Activated B cell treated with CpG ODN at 0.5 μM for 24 hours (primary cell): ENCODE results near the gene APOBEC3B. TPM values are rescaled to one million over a fixed set of nuclear protein-coding genes. Genes with fewer than 3 reads are reported as not detected.
"Not testable (repeated sequence)": the region's sequence is repeated elsewhere in the genome, so short reads cannot be mapped to it uniquely, and the experiment has no call there.

Experiments
- ATAC-seq: fragments of 200-7000 bp; cut with Tn5 transposase; one replicate; pipeline ENCODE4 v1.10.0; 2021; ENCODE audit warnings: low read depth, mild to moderate bottlenecking, moderate library complexity
- CTCF ChIA-PET: fragments of 350-600 bp; sonication (Branson Sonifier 250); formaldehyde crosslinking; loops from one replicate; lab custom pipeline; 2021; ENCODE audit warnings: antibody characterized with exemption; lab: Charles Lee
- POLR2A ChIA-PET: fragments of 350-600 bp; sonication (Branson Sonifier 250); formaldehyde crosslinking; loops from one replicate; lab custom pipeline; 2021; ENCODE audit warnings: antibody characterized with exemption; lab: Charles Lee
- DNase-seq: peaks from one replicate; pipeline ENCODE4 v3.0.0; 2022
- H3K27ac Mint-ChIP-seq: one replicate; pipeline ENCODE4 v1.8.0; 2020; ENCODE audit warnings: mixed read lengths
- H3K27me3 Mint-ChIP-seq: one replicate; pipeline ENCODE4 v1.8.0; 2021; ENCODE audit warnings: mixed read lengths
- H3K36me3 Mint-ChIP-seq: one replicate; pipeline ENCODE4 v1.8.0; 2021; ENCODE audit warnings: low read depth, mixed read lengths
- H3K4me1 Mint-ChIP-seq: one replicate; pipeline ENCODE4 v1.8.0; 2021; ENCODE audit warnings: mixed read lengths
- H3K4me3 Mint-ChIP-seq: one replicate; pipeline ENCODE4 v1.8.0; 2020; ENCODE audit warnings: mild to moderate bottlenecking, mixed read lengths
- H3K9me3 Mint-ChIP-seq: one replicate; pipeline ENCODE4 v1.8.0; 2020; ENCODE audit warnings: mixed read lengths
- intact Hi-C: fragments of 100-400 bp; cut with micrococcal nuclease; formaldehyde crosslinking; loops from one replicate; pipeline ENCODE4 v1.15.1; 2024
- total RNA-seq: library from RNA; stranded (reverse); gene quantifications from 2 replicates; pipeline ENCODE4 v1.2.3, GENCODE V29; 2022
- TF ChIP-seq, protein P1 (sequence below): fragments of 200-600 bp; IDR thresholded peaks from one replicate; pipeline ENCODE4 v1.8.0; 2022; ENCODE audit warnings: antibody characterized with exemption, mild to moderate bottlenecking

APOBEC3B gene
- total RNA-seq, 1 donor from 2014 or later, result 8.0 TPM

DNA sequence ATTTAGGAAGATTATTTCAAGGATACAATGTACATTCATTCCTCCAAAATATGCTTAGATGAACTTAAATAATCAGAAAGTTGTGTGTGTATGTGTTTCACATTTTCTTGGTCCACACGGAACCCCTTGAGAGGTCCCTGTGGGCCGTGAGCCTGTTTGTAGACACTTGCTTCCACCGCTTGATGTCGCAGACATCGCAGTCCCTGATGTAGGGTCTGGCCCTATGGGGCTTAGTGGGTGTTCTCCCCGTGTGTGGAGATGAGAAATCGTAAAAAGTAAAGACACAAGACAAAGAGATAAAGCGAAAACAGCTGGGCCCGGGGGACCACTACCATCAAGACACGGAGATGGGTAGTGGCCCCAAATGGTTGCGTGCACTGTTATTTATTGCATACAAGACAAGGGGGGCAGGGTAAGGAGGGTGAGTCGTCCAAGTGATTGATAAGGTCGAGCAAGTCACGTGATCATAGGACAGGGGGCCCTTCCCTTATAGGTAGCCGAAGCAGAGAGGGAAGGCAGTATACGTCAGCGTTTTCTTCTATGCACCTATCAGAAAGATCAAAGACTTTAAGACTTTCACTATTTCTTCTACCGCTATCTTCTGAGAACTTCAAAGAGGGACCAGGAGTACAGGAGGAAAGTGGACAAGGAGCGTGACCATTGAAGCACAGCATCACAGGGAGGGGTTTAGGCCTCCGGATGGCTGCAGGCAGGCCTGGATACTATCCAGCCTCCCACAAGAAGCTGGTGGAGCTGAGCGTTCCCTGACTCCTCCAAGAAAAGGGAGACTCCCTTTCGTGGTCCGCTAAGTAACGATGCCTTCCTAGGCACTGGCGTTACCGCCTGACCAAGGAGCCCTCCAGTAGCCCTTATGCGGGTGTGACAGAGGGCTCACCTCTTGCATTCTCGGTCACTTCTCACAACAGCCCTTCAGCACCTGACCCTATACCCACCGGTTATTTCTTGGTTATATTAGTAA is 30.7 kb downstream of the APOBEC3B start:
- DNase-seq (no peak), ATAC-seq (no peak)
- H3K4me1 Mint-ChIP-seq, result peaks cover 59% of the 10 kb centered on the region
- peak overlapping the region; percentile 77 for H3K27ac Mint-ChIP-seq
- CTCF ChIA-PET, result interaction anchor here (1.0 to 2.4 kb wide), 5 partner anchors 9 to 516 kb away, joined by 4 to 6 read pairs (median 5); no protein-coding TSS in a partner anchor
- H3K27me3 Mint-ChIP-seq, result no peaks in the 10 kb centered on the region
- no peaks in the 10 kb centered on the region for H3K9me3 Mint-ChIP-seq
- intact Hi-C loops, result no loop called here
- POLR2A ChIA-PET, result interaction anchor here (0.6 to 4.1 kb wide), 10 partner anchors 23 to 307 kb away, joined by 3 to 24 read pairs (median 4); no protein-coding TSS in a partner anchor
- TF ChIP-seq, protein P1, sequence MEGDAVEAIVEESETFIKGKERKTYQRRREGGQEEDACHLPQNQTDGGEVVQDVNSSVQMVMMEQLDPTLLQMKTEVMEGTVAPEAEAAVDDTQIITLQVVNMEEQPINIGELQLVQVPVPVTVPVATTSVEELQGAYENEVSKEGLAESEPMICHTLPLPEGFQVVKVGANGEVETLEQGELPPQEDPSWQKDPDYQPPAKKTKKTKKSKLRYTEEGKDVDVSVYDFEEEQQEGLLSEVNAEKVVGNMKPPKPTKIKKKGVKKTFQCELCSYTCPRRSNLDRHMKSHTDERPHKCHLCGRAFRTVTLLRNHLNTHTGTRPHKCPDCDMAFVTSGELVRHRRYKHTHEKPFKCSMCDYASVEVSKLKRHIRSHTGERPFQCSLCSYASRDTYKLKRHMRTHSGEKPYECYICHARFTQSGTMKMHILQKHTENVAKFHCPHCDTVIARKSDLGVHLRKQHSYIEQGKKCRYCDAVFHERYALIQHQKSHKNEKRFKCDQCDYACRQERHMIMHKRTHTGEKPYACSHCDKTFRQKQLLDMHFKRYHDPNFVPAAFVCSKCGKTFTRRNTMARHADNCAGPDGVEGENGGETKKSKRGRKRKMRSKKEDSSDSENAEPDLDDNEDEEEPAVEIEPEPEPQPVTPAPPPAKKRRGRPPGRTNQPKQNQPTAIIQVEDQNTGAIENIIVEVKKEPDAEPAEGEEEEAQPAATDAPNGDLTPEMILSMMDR, result no peak
- peaks cover 19% of the 10 kb centered on the region for H3K36me3 Mint-ChIP-seq
- no peak overlapping the region for H3K4me3 Mint-ChIP-seq

DNA sequence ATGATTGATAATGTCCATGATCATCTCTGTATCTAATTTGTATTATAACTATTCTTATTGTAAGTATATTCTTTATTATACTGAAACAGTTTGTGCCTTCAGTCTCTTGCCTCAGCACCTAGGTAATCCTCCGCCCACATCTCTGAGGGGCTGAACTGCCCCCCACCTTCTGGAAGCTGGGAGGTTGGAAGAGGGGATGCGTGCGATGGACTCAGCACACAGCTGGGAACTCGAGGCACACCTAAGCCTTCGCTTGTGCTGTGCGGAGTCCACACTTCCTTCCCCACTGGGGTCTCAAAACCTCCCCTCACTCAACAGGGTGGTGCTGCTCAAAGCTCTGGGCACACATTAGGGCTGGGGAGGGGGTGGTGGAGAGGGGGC is 31.4 kb downstream of the APOBEC3B start:
- Mint-ChIP-seq H3K4me3 (peak overlapping the region; percentile 96), H3K27ac (peak overlapping the region; percentile 95), H3K4me1 (peaks cover 57% of the 10 kb centered on the region), H3K36me3 (peaks cover 25% of the 10 kb centered on the region)
- intact Hi-C loops, H3K27me3 Mint-ChIP-seq, ATAC-seq, DNase-seq, H3K9me3 Mint-ChIP-seq: not testable (repeated sequence)
- ChIA-PET POLR2A (interaction anchor here (0.5 to 4.1 kb wide), 11 partner anchors 14 to 608 kb away, joined by 3 to 24 read pairs (median 4); no protein-coding TSS in a partner anchor), CTCF (interaction anchor here (1.0 to 2.4 kb wide), 5 partner anchors 10 to 515 kb away, joined by 4 to 6 read pairs (median 5); no protein-coding TSS in a partner anchor)

DNA sequence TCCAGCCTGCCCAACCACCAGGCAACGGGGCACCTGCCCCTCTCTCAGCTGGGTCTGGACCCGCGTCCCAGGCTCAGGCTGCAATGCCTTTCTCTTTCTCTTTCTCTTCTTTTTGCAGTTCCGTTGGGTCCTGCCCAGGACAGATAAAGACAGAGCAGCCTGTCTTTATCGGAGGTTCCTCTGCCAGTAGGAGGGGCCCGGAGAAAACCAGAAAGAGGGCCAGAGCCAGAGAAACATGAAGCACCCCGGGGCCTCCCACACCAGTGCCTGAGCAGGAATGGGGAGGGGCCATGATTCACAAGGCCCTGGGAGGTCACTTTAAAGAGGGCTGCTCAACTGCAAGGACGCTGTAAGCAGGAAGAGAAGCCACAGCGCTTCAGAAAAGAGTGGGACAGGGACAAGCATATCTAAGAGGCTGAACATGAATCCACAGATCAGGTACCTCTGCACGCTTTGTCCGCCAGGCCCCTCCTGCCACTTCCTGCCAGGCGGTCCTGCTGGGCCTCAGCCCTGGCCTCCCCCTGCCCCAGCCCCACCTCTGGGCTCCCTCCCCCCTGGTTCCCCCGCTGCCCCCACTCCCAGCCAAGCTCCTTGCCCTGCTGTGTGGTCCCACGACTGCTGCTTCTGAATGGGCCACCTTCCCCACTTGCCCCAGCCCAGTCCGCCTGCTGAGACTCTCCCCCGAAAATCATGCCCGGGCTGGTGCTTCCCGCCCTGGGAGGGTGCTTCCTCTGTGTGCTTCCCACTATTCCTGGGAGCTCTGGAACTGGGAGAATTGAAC is 32.0 kb downstream of the APOBEC3B start, which contains the start of gene APOBEC3C:
TSS of gene APOBEC3C (plus strand) at position 316 of the 781 bp plus-strand sequence. CDS start at position 422, 106 bp downstream.
- Mint-ChIP-seq H3K4me3 (peak within 1 kb of the TSS; percentile 96), H3K4me1 (peaks cover 57% of the 10 kb centered on the region), H3K36me3 (peaks cover 30% of the 10 kb centered on the region), H3K9me3 (no peaks in the 10 kb centered on the region), H3K27me3 (no peaks in the 10 kb centered on the region), H3K27ac (peak within 1 kb of the TSS; percentile 95)
- ChIA-PET POLR2A (interaction anchor here (0.5 to 4.1 kb wide), 18 partner anchors 10 to 732 kb away, joined by 3 to 24 read pairs (median 4); partner anchors contain the start of genes APOBEC3G and CBX7), CTCF (interaction anchor here (1.0 to 2.4 kb wide), 6 partner anchors 11 to 515 kb away, joined by 4 to 6 read pairs (median 5); no protein-coding TSS in a partner anchor)
- ATAC-seq (peak; percentile 96), DNase-seq (peak; percentile 65)
- intact Hi-C loops, result loop anchor here (1.0 to 2.0 kb wide), 5 partner anchors 27 to 138 kb away; partner anchors contain the start of genes APOBEC3F and CBX7
- TF ChIP-seq, protein P1, result no peak

DNA sequence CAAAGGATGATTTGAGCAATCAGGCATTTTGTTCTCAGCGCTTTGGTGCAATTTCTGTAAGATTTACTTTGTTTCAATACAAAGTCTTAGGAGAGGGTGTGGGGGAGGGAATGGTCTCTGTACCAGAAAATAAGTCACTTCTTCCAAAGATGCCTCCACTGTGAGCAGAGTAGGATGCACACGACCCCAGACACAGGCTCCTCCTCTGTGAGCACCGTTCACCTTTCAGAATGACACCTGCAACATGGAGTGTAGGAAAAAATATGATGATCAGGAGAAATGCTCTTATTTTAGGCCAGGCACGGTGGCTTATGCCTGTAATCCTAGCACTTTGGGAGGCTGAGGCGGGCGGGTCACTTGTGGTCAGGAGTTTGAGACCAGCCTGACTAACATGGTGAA is 32.6 kb downstream of the APOBEC3B start:
- Mint-ChIP-seq H3K36me3 (peaks cover 33% of the 10 kb centered on the region), H3K4me1 (peaks cover 61% of the 10 kb centered on the region), H3K4me3 (peak overlapping the region; percentile 96), H3K27ac (peak overlapping the region; percentile 95)
- ATAC-seq, H3K9me3 Mint-ChIP-seq, DNase-seq, H3K27me3 Mint-ChIP-seq: not testable (repeated sequence)
- intact Hi-C loops, result loop anchor here (1.0 to 2.0 kb wide), 5 partner anchors 26 to 138 kb away; partner anchors contain the start of genes APOBEC3F and CBX7
- ChIA-PET POLR2A (interaction anchor here (0.6 to 4.1 kb wide), 11 partner anchors 9 to 731 kb away, joined by 3 to 24 read pairs (median 5); partner anchors contain the start of gene CBX7), CTCF (interaction anchor here (1.5 to 2.4 kb wide), 2 partner anchors 100 to 107 kb away, joined by 5 to 6 read pairs; no protein-coding TSS in a partner anchor)

DNA sequence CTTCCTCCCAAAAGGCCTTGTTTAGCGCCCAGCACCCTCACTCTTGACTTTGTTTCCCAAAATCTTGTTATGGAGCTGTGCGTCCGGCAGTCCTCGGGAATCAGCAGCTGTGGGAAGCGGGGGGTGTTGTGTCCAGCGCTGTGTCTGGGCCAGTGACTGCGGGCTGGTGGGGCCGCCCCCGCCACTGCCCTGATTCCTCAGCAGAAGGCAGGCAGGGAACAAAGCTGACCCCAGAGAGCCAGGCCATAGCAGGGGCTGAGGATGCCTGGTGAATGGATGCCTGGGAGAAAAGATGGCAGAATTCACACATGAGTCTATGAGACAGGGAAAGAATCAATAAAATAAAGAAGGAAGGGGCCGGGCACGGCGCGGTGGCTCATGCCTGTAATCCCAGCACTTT is 34.4 kb downstream of the APOBEC3B start:
- Mint-ChIP-seq H3K4me1 (peaks cover 62% of the 10 kb centered on the region), H3K27me3 (no peaks in the 10 kb centered on the region), H3K4me3 (peak overlapping the region; percentile 38), H3K36me3 (peaks cover 36% of the 10 kb centered on the region), H3K9me3 (no peaks in the 10 kb centered on the region), H3K27ac (peak overlapping the region; percentile 7)
- intact Hi-C loops, result no loop called here
- DNase-seq (no peak), ATAC-seq (no peak)
- ChIA-PET POLR2A (interaction anchor here (1.2 to 2.0 kb wide), 2 partner anchors 51 to 78 kb away, joined by 4 to 13 read pairs; no protein-coding TSS in a partner anchor), CTCF (no interaction called here)
- TF ChIP-seq, protein P1, result no peak
